ENCODE data around the gene NDUFS8.
A peak's percentile ranks its signal among the peaks of the same experiment; 100 is the strongest.
"Not testable (repeated sequence)": the region's sequence is repeated elsewhere in the genome, so short reads cannot be mapped to it uniquely, and the experiment has no call there.

Gene NDUFS8

GRCh38 chr11:68030318-68031143, at the start of gene NDUFS8:
NDUFS8 (plus strand) TSS chr11:68030681; CDS start chr11:68032152, 1,471 bp downstream.
- Histone ChIP-seq H3K4me3 (ENCODE audit: low read depth in 1 of 5, low read length in 5 of 5) (peak within 1 kb of the TSS; percentile 87 to 93 (median 90)), H3K9me3 (ENCODE audit: control insufficient read depth in 5 of 5, low read length in 5 of 5) (no peaks in the 10 kb centered on the region), H3K9ac (ENCODE audit: low read length in 5 of 5) (peak within 1 kb of the TSS; percentile 89 to 96 (median 94)), H3K27ac (ENCODE audit: low read depth, low read length) (peak within 1 kb of the TSS; percentile 80), H3K36me3 (ENCODE audit: control insufficient read depth in 5 of 5, insufficient read depth in 5 of 5, low read length in 5 of 5) (peaks cover 0 to 38% (median 18%) of the 10 kb centered on the region in 5 donors), H3K4me1 (ENCODE audit: control insufficient read depth in 5 of 5, insufficient read depth in 5 of 5, low read length in 5 of 5) (peaks cover 4 to 50% (median 40%) of the 10 kb centered on the region in 5 donors), H3K27me3 (ENCODE audit: control insufficient read depth in 5 of 5, insufficient read depth in 4 of 5, low read length in 5 of 5) (no peaks in the 10 kb centered on the region)

- H3K27me3 ChIP-seq (ENCODE audit: control insufficient read depth in 5 of 5, insufficient read depth in 4 of 5, low read length in 5 of 5); H3K36me3 ChIP-seq (ENCODE audit: control insufficient read depth in 5 of 5, insufficient read depth in 5 of 5, low read length in 5 of 5); H3K9me3 ChIP-seq (ENCODE audit: control insufficient read depth in 5 of 5, low read length in 5 of 5); H3K27ac ChIP-seq (ENCODE audit: low read depth, low read length); H3K4me1 ChIP-seq (ENCODE audit: control insufficient read depth in 5 of 5, insufficient read depth in 5 of 5, low read length in 5 of 5); H3K4me3 ChIP-seq (ENCODE audit: low read depth in 1 of 5, low read length in 5 of 5); H3K9ac ChIP-seq (ENCODE audit: low read length in 5 of 5): not testable (repeated sequence)
Observed at GRCh38 chr11:67981226-67981625, 49.3 kb upstream of the NDUFS8 start.

- H3K36me3 ChIP-seq (ENCODE audit: control insufficient read depth in 5 of 5, insufficient read depth in 5 of 5, low read length in 5 of 5); H3K9me3 ChIP-seq (ENCODE audit: control insufficient read depth in 5 of 5, low read length in 5 of 5); H3K27ac ChIP-seq (ENCODE audit: low read depth, low read length); H3K4me1 ChIP-seq (ENCODE audit: control insufficient read depth in 5 of 5, insufficient read depth in 5 of 5, low read length in 5 of 5); H3K27me3 ChIP-seq (ENCODE audit: control insufficient read depth in 5 of 5, insufficient read depth in 4 of 5, low read length in 5 of 5); H3K9ac ChIP-seq (ENCODE audit: low read length in 5 of 5); H3K4me3 ChIP-seq (ENCODE audit: low read depth in 1 of 5, low read length in 5 of 5): not testable (repeated sequence)
Observed at GRCh38 chr11:67982255-67982857, 48.1 kb upstream of the NDUFS8 start.

- no peaks in the 10 kb centered on the region for H3K36me3 ChIP-seq (ENCODE audit: control insufficient read depth in 5 of 5, insufficient read depth in 5 of 5, low read length in 5 of 5)
- no peak overlapping the region for H3K9ac ChIP-seq (ENCODE audit: low read length in 5 of 5)
- no peaks in the 10 kb centered on the region for H3K27me3 ChIP-seq (ENCODE audit: control insufficient read depth in 5 of 5, insufficient read depth in 4 of 5, low read length in 5 of 5)
- H3K4me1 ChIP-seq (ENCODE audit: control insufficient read depth in 5 of 5, insufficient read depth in 5 of 5, low read length in 5 of 5): no peaks in the 10 kb centered on the region
- H3K9me3 ChIP-seq (ENCODE audit: control insufficient read depth in 5 of 5, low read length in 5 of 5): no peaks in the 10 kb centered on the region
- H3K4me3 ChIP-seq (ENCODE audit: low read depth in 1 of 5, low read length in 5 of 5): no peak overlapping the region
- H3K27ac ChIP-seq (ENCODE audit: low read depth, low read length): no peak overlapping the region
Observed at GRCh38 chr11:67983951-67984350, 46.5 kb upstream of the NDUFS8 start.

- not testable (repeated sequence) for H3K27me3 ChIP-seq (ENCODE audit: control insufficient read depth in 5 of 5, insufficient read depth in 4 of 5, low read length in 5 of 5); H3K9ac ChIP-seq (ENCODE audit: low read length in 5 of 5); H3K27ac ChIP-seq (ENCODE audit: low read depth, low read length); H3K9me3 ChIP-seq (ENCODE audit: control insufficient read depth in 5 of 5, low read length in 5 of 5); H3K4me3 ChIP-seq (ENCODE audit: low read depth in 1 of 5, low read length in 5 of 5); H3K36me3 ChIP-seq (ENCODE audit: control insufficient read depth in 5 of 5, insufficient read depth in 5 of 5, low read length in 5 of 5); H3K4me1 ChIP-seq (ENCODE audit: control insufficient read depth in 5 of 5, insufficient read depth in 5 of 5, low read length in 5 of 5)
Observed at GRCh38 chr11:67985302-67985701, 45.2 kb upstream of the NDUFS8 start.

GRCh38 chr11:67990546-67991346, 39.7 kb upstream of the NDUFS8 start:
- not testable (repeated sequence) for H3K4me1 ChIP-seq (ENCODE audit: control insufficient read depth in 5 of 5, insufficient read depth in 5 of 5, low read length in 5 of 5); H3K27me3 ChIP-seq (ENCODE audit: control insufficient read depth in 5 of 5, insufficient read depth in 4 of 5, low read length in 5 of 5); H3K9me3 ChIP-seq (ENCODE audit: control insufficient read depth in 5 of 5, low read length in 5 of 5); H3K27ac ChIP-seq (ENCODE audit: low read depth, low read length); H3K9ac ChIP-seq (ENCODE audit: low read length in 5 of 5); H3K4me3 ChIP-seq (ENCODE audit: low read depth in 1 of 5, low read length in 5 of 5)
- H3K36me3 ChIP-seq (ENCODE audit: control insufficient read depth in 5 of 5, insufficient read depth in 5 of 5, low read length in 5 of 5): peaks cover 0 to 10% (median 0%) of the 10 kb centered on the region in 5 donors

- not testable (repeated sequence) for H3K27ac ChIP-seq (ENCODE audit: low read depth, low read length); H3K4me1 ChIP-seq (ENCODE audit: control insufficient read depth in 5 of 5, insufficient read depth in 5 of 5, low read length in 5 of 5); H3K9me3 ChIP-seq (ENCODE audit: control insufficient read depth in 5 of 5, low read length in 5 of 5); H3K4me3 ChIP-seq (ENCODE audit: low read depth in 1 of 5, low read length in 5 of 5); H3K9ac ChIP-seq (ENCODE audit: low read length in 5 of 5); H3K27me3 ChIP-seq (ENCODE audit: control insufficient read depth in 5 of 5, insufficient read depth in 4 of 5, low read length in 5 of 5)
- H3K36me3 ChIP-seq (ENCODE audit: control insufficient read depth in 5 of 5, insufficient read depth in 5 of 5, low read length in 5 of 5): peaks cover 0 to 16% (median 5%) of the 10 kb centered on the region in 5 donors
Observed at GRCh38 chr11:67991347-67992121, 38.9 kb upstream of the NDUFS8 start.

GRCh38 chr11:67993821-67994220, 36.7 kb upstream of the NDUFS8 start:
- peaks cover 0 to 11% (median 4%) of the 10 kb centered on the region in 5 donors for H3K4me1 ChIP-seq (ENCODE audit: control insufficient read depth in 5 of 5, insufficient read depth in 5 of 5, low read length in 5 of 5)
- H3K4me3 ChIP-seq (ENCODE audit: low read depth in 1 of 5, low read length in 5 of 5); H3K27me3 ChIP-seq (ENCODE audit: control insufficient read depth in 5 of 5, insufficient read depth in 4 of 5, low read length in 5 of 5); H3K27ac ChIP-seq (ENCODE audit: low read depth, low read length); H3K9ac ChIP-seq (ENCODE audit: low read length in 5 of 5); H3K9me3 ChIP-seq (ENCODE audit: control insufficient read depth in 5 of 5, low read length in 5 of 5): not testable (repeated sequence)
- peaks cover 0 to 22% (median 5%) of the 10 kb centered on the region in 5 donors for H3K36me3 ChIP-seq (ENCODE audit: control insufficient read depth in 5 of 5, insufficient read depth in 5 of 5, low read length in 5 of 5)

- H3K4me3 ChIP-seq (ENCODE audit: low read depth in 1 of 5, low read length in 5 of 5); H3K9me3 ChIP-seq (ENCODE audit: control insufficient read depth in 5 of 5, low read length in 5 of 5); H3K9ac ChIP-seq (ENCODE audit: low read length in 5 of 5); H3K27me3 ChIP-seq (ENCODE audit: control insufficient read depth in 5 of 5, insufficient read depth in 4 of 5, low read length in 5 of 5); H3K27ac ChIP-seq (ENCODE audit: low read depth, low read length): not testable (repeated sequence)
- H3K4me1 ChIP-seq (ENCODE audit: control insufficient read depth in 5 of 5, insufficient read depth in 5 of 5, low read length in 5 of 5): peaks cover 0 to 11% (median 4%) of the 10 kb centered on the region in 5 donors
- peaks cover 0 to 22% (median 5%) of the 10 kb centered on the region in 5 donors for H3K36me3 ChIP-seq (ENCODE audit: control insufficient read depth in 5 of 5, insufficient read depth in 5 of 5, low read length in 5 of 5)
Observed at GRCh38 chr11:67994387-67994786, 36.1 kb upstream of the NDUFS8 start.

Measured in subcutaneous abdominal adipose tissue (tissue), 5 donors.